ENCODE results near the gene SP4.

The SP4 gene

DNA sequence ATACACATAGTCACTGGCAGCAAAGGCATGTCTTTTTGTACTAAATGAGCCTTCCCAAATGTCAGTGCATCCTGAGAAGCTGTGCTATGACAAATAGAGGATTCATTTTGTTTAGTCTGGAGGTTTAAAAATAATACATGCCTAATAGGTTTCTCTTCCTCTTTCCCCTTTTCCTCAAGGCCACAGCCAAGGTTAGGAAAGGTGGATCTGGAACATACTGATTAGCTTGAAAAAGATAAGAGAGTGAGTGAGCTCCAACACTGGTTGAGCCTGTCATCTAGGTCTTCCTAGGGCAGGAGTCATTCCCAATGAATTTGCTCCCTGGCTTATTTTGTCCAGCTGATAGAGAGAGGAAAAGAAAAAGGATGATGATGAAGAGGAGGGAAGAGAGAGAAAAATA, 14.4 kb upstream of the SP4 start:
- H3K4me3 ChIP-seq (replicated peaks; ENCODE audit: insufficient read depth, low read length) = no peak overlapping the region
- DNase-seq (ENCODE audit: low read depth in 1 of 2, low spot score in 1 of 2) = no peak
- H3K27me3 ChIP-seq (ENCODE audit: insufficient read depth, poor library complexity, severe bottlenecking) = no peaks in the 10 kb centered on the region
- H3K27ac ChIP-seq (replicated peaks) = no peak overlapping the region
- TF ChIP-seq POLR2AphosphoS5 (IDR thresholded peaks at IDR 0.05; ENCODE audit: low read depth) = no peak
- no peak for TF ChIP-seq REST (IDR thresholded peaks at IDR 0.05; ENCODE audit: insufficient replicate concordance, low read depth)
- no peak for TF ChIP-seq SPI1 (IDR thresholded peaks at IDR 0.05; ENCODE audit: borderline replicate concordance, low read depth)
- no peak for TF ChIP-seq GABPA (IDR thresholded peaks at IDR 0.05; ENCODE audit: low read depth)
- TF ChIP-seq, protein P1, sequence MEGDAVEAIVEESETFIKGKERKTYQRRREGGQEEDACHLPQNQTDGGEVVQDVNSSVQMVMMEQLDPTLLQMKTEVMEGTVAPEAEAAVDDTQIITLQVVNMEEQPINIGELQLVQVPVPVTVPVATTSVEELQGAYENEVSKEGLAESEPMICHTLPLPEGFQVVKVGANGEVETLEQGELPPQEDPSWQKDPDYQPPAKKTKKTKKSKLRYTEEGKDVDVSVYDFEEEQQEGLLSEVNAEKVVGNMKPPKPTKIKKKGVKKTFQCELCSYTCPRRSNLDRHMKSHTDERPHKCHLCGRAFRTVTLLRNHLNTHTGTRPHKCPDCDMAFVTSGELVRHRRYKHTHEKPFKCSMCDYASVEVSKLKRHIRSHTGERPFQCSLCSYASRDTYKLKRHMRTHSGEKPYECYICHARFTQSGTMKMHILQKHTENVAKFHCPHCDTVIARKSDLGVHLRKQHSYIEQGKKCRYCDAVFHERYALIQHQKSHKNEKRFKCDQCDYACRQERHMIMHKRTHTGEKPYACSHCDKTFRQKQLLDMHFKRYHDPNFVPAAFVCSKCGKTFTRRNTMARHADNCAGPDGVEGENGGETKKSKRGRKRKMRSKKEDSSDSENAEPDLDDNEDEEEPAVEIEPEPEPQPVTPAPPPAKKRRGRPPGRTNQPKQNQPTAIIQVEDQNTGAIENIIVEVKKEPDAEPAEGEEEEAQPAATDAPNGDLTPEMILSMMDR (IDR thresholded peaks at IDR 0.05; ENCODE audit: insufficient read depth, low read length) = no peak

GRCh38 chr7:21414795-21415393, 13.0 kb upstream of the SP4 start:
- Histone ChIP-seq H3K27me3 (ENCODE audit: insufficient read depth, poor library complexity, severe bottlenecking) (no peaks in the 10 kb centered on the region), H3K27ac (replicated peaks) (no peak overlapping the region), H3K4me3 (replicated peaks; ENCODE audit: insufficient read depth, low read length) (no peak overlapping the region)
- no peak for DNase-seq (ENCODE audit: low read depth in 1 of 2, low spot score in 1 of 2)
- TF ChIP-seq REST (IDR thresholded peaks at IDR 0.05; ENCODE audit: insufficient replicate concordance, low read depth) (no peak), POLR2AphosphoS5 (IDR thresholded peaks at IDR 0.05; ENCODE audit: low read depth) (no peak), GABPA (IDR thresholded peaks at IDR 0.05; ENCODE audit: low read depth) (no peak), SPI1 (IDR thresholded peaks at IDR 0.05; ENCODE audit: borderline replicate concordance, low read depth) (no peak)
- TF ChIP-seq, protein P1 (IDR thresholded peaks at IDR 0.05; ENCODE audit: insufficient read depth, low read length) = no peak

GRCh38 chr7:21417647-21418046, 10.2 kb upstream of the SP4 start:
- Histone ChIP-seq H3K4me3 (replicated peaks; ENCODE audit: insufficient read depth, low read length) (no peak overlapping the region), H3K27ac (replicated peaks) (no peak overlapping the region), H3K27me3 (ENCODE audit: insufficient read depth, poor library complexity, severe bottlenecking) (no peaks in the 10 kb centered on the region)
- no peak for DNase-seq (ENCODE audit: low read depth in 1 of 2, low spot score in 1 of 2)
- TF ChIP-seq POLR2AphosphoS5 (IDR thresholded peaks at IDR 0.05; ENCODE audit: low read depth) (no peak), GABPA (IDR thresholded peaks at IDR 0.05; ENCODE audit: low read depth) (no peak), SPI1 (IDR thresholded peaks at IDR 0.05; ENCODE audit: borderline replicate concordance, low read depth) (no peak), REST (IDR thresholded peaks at IDR 0.05; ENCODE audit: insufficient replicate concordance, low read depth) (no peak)
- TF ChIP-seq, protein P1 (IDR thresholded peaks at IDR 0.05; ENCODE audit: insufficient read depth, low read length) = no peak

Data from HL-60 (cell line).